Renal cortical epithelial cell (primary cell): ENCODE results near the gene BLM. TPM values are rescaled to one million over a fixed set of nuclear protein-coding genes. Genes with fewer than 3 reads are reported as not detected.

ENCODE experiments used
- DNase-seq: peaks from one replicate; pipeline ENCODE4 v3.0.0-alpha.2; 2011; ENCODE audit warnings: low read depth
- total RNA-seq: library from RNA; depleted of rRNA; stranded (reverse); fragments of >200 nt; gene quantifications from 2 replicates; pipeline ENCODE4 v1.2.3, GENCODE V29; 2014

The BLM gene
- total RNA-seq, 1 donor from 2014 or later: 0.89 TPM

DNA sequence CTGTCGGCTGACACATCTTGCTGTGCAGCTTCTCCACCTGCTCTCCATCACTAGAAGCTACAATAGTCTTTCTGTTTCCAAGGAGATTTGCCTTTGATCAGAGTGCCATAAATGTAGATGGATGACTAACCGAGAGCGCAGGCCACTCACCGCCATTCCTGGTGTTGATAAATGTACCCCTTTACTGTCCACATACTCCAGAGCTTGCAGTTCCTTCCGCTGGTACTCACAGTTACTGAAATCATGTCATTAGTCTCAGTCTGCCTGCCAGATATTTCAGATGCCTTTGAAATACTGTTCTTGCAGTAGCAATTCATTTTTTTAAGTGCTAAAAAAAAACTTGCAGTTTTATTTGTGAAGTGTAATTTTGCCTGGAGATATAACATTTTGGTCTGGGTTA is 72.3 kb downstream of the BLM start:
- no peak for DNase-seq

- DNase-seq: peak; percentile 90
Measured at GRCh38 chr15:90790057-90790456, 72.9 kb downstream of the BLM start.

DNA sequence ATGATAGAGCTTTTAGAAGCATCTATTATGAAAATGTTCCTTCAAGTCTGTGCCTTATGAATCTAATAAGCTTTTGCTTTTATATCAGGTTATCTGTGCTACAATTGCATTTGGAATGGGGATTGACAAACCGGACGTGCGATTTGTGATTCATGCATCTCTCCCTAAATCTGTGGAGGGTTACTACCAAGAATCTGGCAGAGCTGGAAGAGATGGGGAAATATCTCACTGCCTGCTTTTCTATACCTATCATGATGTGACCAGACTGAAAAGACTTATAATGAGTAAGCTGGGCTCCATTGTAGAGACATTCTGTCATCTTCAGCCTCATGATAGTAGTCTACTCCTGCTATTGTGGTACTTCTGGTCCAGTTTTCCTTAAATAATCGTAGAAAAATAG is 73.4 kb downstream of the BLM start:
- no peak for DNase-seq

DNA sequence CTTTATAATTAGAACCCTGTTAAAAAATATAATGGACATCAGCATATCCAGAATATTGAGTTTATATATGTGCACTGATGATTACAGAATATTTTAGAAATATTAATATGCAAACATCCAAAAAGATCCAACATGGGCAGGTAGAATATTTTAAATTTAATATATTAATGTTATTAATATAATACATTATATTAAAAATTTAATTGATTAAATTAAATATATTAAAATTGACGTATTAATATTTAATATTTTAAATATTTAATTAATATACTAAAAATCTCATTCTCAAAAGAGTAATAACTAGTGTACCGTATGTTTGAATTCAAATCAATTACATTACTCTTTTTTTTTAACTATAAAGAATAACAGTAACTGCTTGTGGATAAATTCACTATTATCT is 77.4 kb downstream of the BLM start:
- DNase-seq: no peak

DNA sequence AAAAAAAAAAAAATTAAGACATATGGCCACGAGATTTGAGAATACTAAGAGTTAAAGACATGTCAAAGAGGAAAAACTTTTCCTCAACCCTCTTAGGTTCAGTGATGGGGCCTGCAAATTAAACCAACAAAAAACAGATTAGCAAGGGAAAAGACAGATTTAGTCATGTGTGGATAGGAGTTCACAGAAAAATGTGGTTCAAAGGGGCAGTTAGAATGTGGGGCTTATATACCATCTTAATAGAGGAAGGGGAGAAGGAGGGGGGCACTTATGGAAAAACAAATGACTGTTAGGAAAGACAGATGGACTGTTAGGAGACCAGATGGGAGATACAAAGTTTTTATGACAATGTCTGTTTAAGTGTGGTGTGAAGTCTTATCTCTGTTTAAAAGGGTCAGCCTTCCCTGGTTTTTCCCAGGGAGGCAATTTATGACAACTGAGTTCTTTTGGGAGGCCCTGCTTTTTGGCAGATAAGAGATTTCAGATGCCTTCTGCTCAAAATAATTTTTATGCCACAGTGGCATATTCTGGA is 82.6 kb downstream of the BLM start:
- no peak for DNase-seq

- DNase-seq: no peak
Measured at GRCh38 chr15:90801803-90802202, 84.7 kb downstream of the BLM start.

- DNase-seq: peak; percentile 21
Measured at GRCh38 chr15:90807074-90807785, 90.1 kb downstream of the BLM start.

DNA sequence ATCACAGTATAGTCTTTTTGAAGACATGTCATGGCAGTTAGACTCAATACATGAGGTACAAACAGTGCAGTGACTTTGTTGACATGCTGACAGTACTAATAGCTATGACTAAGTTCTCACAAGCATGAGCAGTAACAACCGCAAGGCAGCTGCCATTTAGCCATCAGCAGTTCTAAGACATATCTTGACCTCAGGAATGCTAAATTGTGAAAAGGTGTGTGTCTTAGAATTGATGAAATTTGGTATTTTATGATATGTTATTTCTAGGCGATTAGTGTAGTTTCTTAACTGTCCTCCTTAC is 90.6 kb downstream of the BLM start:
- DNase-seq: peak; percentile 45

- no peak for DNase-seq
Measured at GRCh38 chr15:90808517-90809235, 91.5 kb downstream of the BLM start.

- DNase-seq: no peak
Measured at GRCh38 chr15:90809536-90809935, 92.4 kb downstream of the BLM start.

- no peak for DNase-seq
Measured at GRCh38 chr15:90810354-90810753, 93.2 kb downstream of the BLM start.

- DNase-seq: no peak
Measured at GRCh38 chr15:90812171-90812957, 95.2 kb downstream of the BLM start.

GRCh38 chr15:90812958-90813265 is 95.8 kb downstream of the BLM start:
- DNase-seq: no peak

GRCh38 chr15:90813796-90814190 is 96.6 kb downstream of the BLM start:
- no peak for DNase-seq

GRCh38 chr15:90814191-90814821 is 97.2 kb downstream of the BLM start:
- DNase-seq: no peak

- DNase-seq: no peak
Measured at GRCh38 chr15:90816401-90817116, 99.4 kb downstream of the BLM start.

- DNase-seq: no peak
Measured at GRCh38 chr15:90817117-90818057, 100.2 kb downstream of the BLM start.

GRCh38 chr15:90818251-90819210 is 101.4 kb downstream of the BLM start:
- no peak for DNase-seq

DNA sequence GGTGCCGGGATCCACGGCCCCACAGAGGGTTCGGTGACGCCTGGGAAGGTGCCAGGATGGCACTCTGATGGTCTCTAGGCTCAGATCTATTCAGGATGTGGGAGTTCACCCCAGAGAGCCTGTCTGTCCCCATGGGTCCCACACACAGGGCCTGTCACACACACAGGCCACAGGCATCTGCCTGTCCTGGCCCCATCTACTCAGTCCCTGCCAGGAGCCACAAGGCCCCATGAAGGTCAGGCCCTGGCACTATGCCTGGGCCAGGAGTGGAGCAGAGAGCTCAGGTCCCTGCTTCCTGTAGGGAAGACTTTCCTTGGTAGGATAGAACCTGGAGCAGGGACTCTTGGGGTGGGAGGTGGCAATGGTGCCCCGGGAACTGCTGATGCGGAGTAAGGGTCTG is 102.2 kb downstream of the BLM start:
- no peak for DNase-seq
